Tibial nerve (tissue), 4 donors: ENCODE results near the gene TTC28. TPM values are rescaled to one million over a fixed set of nuclear protein-coding genes. Genes with fewer than 3 reads are reported as not detected.

Experiments
- DNase-seq, 2 donors: peaks; one replicate each; pipeline ENCODE4 v3.0.0-alpha.2; 2019; ENCODE audit warnings: low spot score in 2 of 2
- H3K27ac ChIP-seq, 4 donors: fragments of 200-600 bp; sonication (generic) in 3 of 4; one replicate each; pipeline ENCODE4 v1.5.1; 2017 to 2019; ENCODE audit warnings: mild to moderate bottlenecking in 1 of 4
- H3K27me3 ChIP-seq, 2 donors: fragments of 200-600 bp; sonication (generic) in 1 of 2; one replicate each; pipeline versions ENCODE4 v1.5.1 to v1.6.0; 2017 to 2019
- H3K36me3 ChIP-seq, 3 donors: fragments of 200-600 bp; sonication (generic); one replicate each; pipeline ENCODE4 v1.5.1; 2018 to 2019
- H3K4me1 ChIP-seq, 4 donors: fragments of 200-600 bp; sonication (generic) in 3 of 4; one replicate each; pipeline ENCODE4 v1.5.1; 2017 to 2019
- H3K4me3 ChIP-seq, 4 donors: fragments of 200-600 bp; sonication (generic) in 3 of 4; one replicate each; pipeline ENCODE4 v1.5.1; 2017 to 2019; ENCODE audit warnings: mild to moderate bottlenecking in 1 of 4, moderate library complexity in 1 of 4
- H3K9me3 ChIP-seq, 4 donors: fragments of 200-600 bp; sonication (generic) in 3 of 4; one replicate each; pipeline ENCODE4 v1.5.1; 2017 to 2019
- EP300 ChIP-seq, 2 donors: sonication (generic); formaldehyde crosslinking; IDR thresholded peaks; one replicate each; pipeline ENCODE4 v1.6.1; 2017; ENCODE audit warnings: antibody characterized with exemption in 2 of 2, mild to moderate bottlenecking in 1 of 2
- POLR2A ChIP-seq, 2 donors: fragments of 450-650 bp; IDR thresholded peaks; one replicate each; pipeline ENCODE4 v1.6.1; 2017; ENCODE audit warnings: antibody characterized with exemption in 2 of 2, mild to moderate bottlenecking in 2 of 2, moderate library complexity in 2 of 2
- WGBS, 2 donors: methylation state at CpG; one replicate each; pipeline ENCODE4 v1.1.5; 2018; 5-methylcytosine and 5-hydroxymethylcytosine counted together
- total RNA-seq, 4 donors: library from RNA; depleted of rRNA; stranded (reverse); fragments of >200 nt; gene quantifications; one replicate each; pipeline ENCODE4 v1.1.0, GENCODE V29; 2016
- TF ChIP-seq, protein P1 (sequence below), 5 experiments: fragments of 200-600 bp in 3 of 5; fragments of 450-650 bp in 2 of 5; sonication (generic) in 3 of 5; IDR thresholded peaks; one replicate each; pipeline ENCODE4 v1.5.1; 2016 to 2019; ENCODE audit warnings: antibody characterized with exemption in 5 of 5, mild to moderate bottlenecking in 3 of 5, moderate library complexity in 2 of 5

Gene TTC28
- total RNA-seq, 4 donors from 2014 or later, result 83.9 to 177 (median 128) TPM

DNA sequence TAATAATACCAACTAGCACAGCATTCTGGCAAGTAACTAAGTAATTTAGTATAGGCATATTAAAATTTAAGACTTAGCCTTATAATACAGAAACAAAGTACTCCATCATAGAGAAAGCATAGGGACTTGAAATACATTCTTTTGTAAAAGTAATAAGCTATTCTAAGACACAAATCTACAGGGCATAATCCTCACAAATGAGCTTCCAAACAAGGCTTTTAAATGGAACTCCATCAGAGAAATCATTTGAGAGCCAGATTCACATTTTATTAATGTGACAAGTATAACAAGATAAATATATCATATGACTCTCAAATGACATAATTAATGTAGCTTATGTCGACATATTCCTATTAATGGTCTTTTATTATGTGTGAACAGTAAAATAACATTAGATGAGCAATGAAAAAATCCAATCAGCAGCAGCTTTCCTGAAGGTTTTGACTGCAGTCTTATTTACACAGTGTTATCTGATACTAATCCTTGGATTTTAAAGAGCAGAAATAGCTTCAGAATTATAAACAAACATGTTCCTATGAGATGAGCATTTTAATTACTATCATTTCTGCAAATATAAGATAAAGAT lies 241.4 kb downstream of the TTC28 start:
- TF ChIP-seq EP300 (IDR thresholded peaks at IDR 0.05), result no peak
- TF ChIP-seq, protein P1, sequence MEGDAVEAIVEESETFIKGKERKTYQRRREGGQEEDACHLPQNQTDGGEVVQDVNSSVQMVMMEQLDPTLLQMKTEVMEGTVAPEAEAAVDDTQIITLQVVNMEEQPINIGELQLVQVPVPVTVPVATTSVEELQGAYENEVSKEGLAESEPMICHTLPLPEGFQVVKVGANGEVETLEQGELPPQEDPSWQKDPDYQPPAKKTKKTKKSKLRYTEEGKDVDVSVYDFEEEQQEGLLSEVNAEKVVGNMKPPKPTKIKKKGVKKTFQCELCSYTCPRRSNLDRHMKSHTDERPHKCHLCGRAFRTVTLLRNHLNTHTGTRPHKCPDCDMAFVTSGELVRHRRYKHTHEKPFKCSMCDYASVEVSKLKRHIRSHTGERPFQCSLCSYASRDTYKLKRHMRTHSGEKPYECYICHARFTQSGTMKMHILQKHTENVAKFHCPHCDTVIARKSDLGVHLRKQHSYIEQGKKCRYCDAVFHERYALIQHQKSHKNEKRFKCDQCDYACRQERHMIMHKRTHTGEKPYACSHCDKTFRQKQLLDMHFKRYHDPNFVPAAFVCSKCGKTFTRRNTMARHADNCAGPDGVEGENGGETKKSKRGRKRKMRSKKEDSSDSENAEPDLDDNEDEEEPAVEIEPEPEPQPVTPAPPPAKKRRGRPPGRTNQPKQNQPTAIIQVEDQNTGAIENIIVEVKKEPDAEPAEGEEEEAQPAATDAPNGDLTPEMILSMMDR (IDR thresholded peaks at IDR 0.05), result no peak
- no peak for TF ChIP-seq POLR2A (IDR thresholded peaks at IDR 0.05)
- no peaks in the 10 kb centered on the region for H3K36me3 ChIP-seq
- H3K4me3 ChIP-seq, result no peak overlapping the region
- DNase-seq, result no peak
- H3K4me1 ChIP-seq, result peaks cover 3 to 62% (median 14%) of the 10 kb centered on the region in 4 donors
- WGBS, 2 donors, result 58 to 59% methylated on average over 1 of the region's 1 CpG
- no peaks in the 10 kb centered on the region for H3K9me3 ChIP-seq
- no peak overlapping the region for H3K27ac ChIP-seq
- H3K27me3 ChIP-seq, result no peaks in the 10 kb centered on the region

GRCh38 chr22:28435982-28436381 lies 243.7 kb downstream of the TTC28 start:
- no peak for DNase-seq
- no peak overlapping the region for H3K4me3 ChIP-seq
- H3K27ac ChIP-seq, result no peak overlapping the region
- H3K36me3 ChIP-seq, result no peaks in the 10 kb centered on the region
- peaks cover under 1 to 50% (median 4%) of the 10 kb centered on the region in 4 donors for H3K4me1 ChIP-seq
- no peak for TF ChIP-seq EP300 (IDR thresholded peaks at IDR 0.05)
- TF ChIP-seq POLR2A (IDR thresholded peaks at IDR 0.05), result no peak
- TF ChIP-seq, protein P1 (IDR thresholded peaks at IDR 0.05), result no peak
- H3K27me3 ChIP-seq, result no peaks in the 10 kb centered on the region
- WGBS, 2 donors, result 90 to 92% methylated on average over 3 of the region's 3 CpGs
- no peaks in the 10 kb centered on the region for H3K9me3 ChIP-seq

DNA sequence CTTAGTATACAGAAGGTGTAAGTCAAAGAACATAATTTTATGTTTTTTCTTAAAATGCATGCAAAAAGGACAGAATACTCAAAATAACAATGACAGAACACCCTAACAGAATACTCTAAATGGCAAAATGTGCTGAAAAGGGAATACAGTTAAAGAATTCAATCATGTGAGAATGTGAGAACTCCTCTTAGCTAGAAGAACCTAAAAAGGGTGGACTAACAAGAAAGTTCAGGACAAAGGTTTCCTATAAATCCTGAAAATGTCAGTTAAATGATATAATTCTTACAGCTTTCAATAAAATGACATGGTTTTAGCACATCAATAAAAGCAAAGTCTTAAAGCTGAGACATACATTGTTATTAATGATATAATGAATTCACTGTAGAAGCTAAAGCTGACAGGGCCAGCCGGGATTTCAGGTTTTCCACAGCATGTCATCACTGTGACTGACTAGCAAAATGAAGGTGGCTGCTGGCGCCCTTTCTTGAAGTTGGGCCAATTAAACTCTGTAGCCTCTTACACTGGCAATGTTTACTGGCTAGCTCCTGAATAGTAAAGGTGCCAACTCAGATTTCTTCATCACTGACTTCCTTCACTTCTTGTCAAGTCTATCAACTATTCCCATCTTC lies 244.4 kb downstream of the TTC28 start:
- Histone ChIP-seq H3K27me3 (no peaks in the 10 kb centered on the region), H3K27ac (no peak overlapping the region), H3K4me3 (no peak overlapping the region), H3K4me1 (peaks cover 0 to 50% (median 6%) of the 10 kb centered on the region in 4 donors), H3K36me3 (no peaks in the 10 kb centered on the region), H3K9me3 (no peaks in the 10 kb centered on the region)
- no peak for DNase-seq
- no peak for TF ChIP-seq EP300 (IDR thresholded peaks at IDR 0.05)
- TF ChIP-seq, protein P1 (IDR thresholded peaks at IDR 0.05), result no peak
- TF ChIP-seq POLR2A (IDR thresholded peaks at IDR 0.05), result no peak
- WGBS, 2 donors, result 84 to 90% methylated on average over 2 of the region's 2 CpGs

DNA sequence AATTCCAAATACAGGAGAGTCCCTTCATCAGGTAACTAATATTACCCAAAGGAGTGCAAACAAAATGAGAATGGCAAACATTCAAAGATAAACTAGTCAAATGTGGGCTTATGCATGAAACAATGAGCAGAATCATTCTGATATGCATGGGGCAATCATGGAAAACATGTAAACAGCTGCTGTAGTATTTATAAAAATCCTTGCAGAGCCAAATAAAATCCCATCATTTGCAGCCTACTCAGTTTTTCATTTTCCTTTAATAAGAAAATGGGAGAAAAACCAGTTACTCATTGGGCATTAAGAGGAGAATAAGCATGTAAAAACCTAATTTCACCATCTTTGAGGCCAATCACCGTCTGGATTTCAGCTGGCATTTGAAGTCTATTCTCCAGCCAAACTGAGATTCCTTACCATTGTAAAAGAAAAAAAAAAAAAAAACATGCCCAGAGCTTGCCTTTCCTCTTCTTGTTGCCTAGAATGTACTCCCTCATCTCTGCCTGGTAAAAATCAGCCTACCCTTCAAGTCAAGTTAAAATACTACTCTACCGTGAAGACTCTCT lies 249.1 kb downstream of the TTC28 start:
- Histone ChIP-seq H3K9me3 (no peaks in the 10 kb centered on the region), H3K4me3 (no peak overlapping the region), H3K4me1 (peaks cover 0 to 27% (median 9%) of the 10 kb centered on the region in 4 donors), H3K36me3 (no peaks in the 10 kb centered on the region), H3K27me3 (no peaks in the 10 kb centered on the region), H3K27ac (no peak overlapping the region)
- no peak for DNase-seq
- WGBS, 2 donors, result 43 to 52% methylated on average over 2 of the region's 2 CpGs
- no peak for TF ChIP-seq EP300 (IDR thresholded peaks at IDR 0.05)
- TF ChIP-seq, protein P1 (IDR thresholded peaks at IDR 0.05), result no peak
- TF ChIP-seq POLR2A (IDR thresholded peaks at IDR 0.05), result no peak

- Histone ChIP-seq H3K27me3 (no peaks in the 10 kb centered on the region), H3K9me3 (no peaks in the 10 kb centered on the region), H3K4me1 (peaks cover 0 to 20% (median 9%) of the 10 kb centered on the region in 4 donors), H3K27ac (no peak overlapping the region), H3K36me3 (no peaks in the 10 kb centered on the region), H3K4me3 (no peak overlapping the region)
- DNase-seq, result no peak
- TF ChIP-seq EP300 (IDR thresholded peaks at IDR 0.05) (no peak), POLR2A (IDR thresholded peaks at IDR 0.05) (no peak)
- TF ChIP-seq, protein P1 (IDR thresholded peaks at IDR 0.05), result no peak
Observed at GRCh38 chr22:28429711-28430110, 249.9 kb downstream of the TTC28 start.
